ENCODE results near the gene HELZ2. TPM values are rescaled to one million over a fixed set of nuclear protein-coding genes. Genes with fewer than 3 reads are reported as not detected.

Gene HELZ2
- total RNA-seq, 1 experiment from 2014 or later: 135 TPM

- Mint-ChIP-seq H3K36me3 (ENCODE audit: insufficient read depth, unreplicated experiment) (peaks cover 65% of the 10 kb centered on the region), H3K27me3 (ENCODE audit: unreplicated experiment) (no peaks in the 10 kb centered on the region), H3K4me1 (ENCODE audit: low read depth, unreplicated experiment) (no peaks in the 10 kb centered on the region), H3K9me3 (ENCODE audit: low read depth, unreplicated experiment) (no peaks in the 10 kb centered on the region), H3K4me3 (ENCODE audit: low read depth, unreplicated experiment) (no peak overlapping the region), H3K27ac (ENCODE audit: unreplicated experiment) (no peak overlapping the region)
- CTCF ChIA-PET: interaction anchor here (0.6 to 1.4 kb wide), 2 partner anchors 75 to 316 kb away, joined by 3 to 7 read pairs; no protein-coding TSS in a partner anchor
- no peak for DNase-seq
- BruUV-seq (replicated peaks): no TSS peak
- TF ChIP-seq, protein P1, sequence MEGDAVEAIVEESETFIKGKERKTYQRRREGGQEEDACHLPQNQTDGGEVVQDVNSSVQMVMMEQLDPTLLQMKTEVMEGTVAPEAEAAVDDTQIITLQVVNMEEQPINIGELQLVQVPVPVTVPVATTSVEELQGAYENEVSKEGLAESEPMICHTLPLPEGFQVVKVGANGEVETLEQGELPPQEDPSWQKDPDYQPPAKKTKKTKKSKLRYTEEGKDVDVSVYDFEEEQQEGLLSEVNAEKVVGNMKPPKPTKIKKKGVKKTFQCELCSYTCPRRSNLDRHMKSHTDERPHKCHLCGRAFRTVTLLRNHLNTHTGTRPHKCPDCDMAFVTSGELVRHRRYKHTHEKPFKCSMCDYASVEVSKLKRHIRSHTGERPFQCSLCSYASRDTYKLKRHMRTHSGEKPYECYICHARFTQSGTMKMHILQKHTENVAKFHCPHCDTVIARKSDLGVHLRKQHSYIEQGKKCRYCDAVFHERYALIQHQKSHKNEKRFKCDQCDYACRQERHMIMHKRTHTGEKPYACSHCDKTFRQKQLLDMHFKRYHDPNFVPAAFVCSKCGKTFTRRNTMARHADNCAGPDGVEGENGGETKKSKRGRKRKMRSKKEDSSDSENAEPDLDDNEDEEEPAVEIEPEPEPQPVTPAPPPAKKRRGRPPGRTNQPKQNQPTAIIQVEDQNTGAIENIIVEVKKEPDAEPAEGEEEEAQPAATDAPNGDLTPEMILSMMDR (IDR thresholded peaks at IDR 0.05; ENCODE audit: unreplicated experiment): no peak
- intact Hi-C loops (cut with micrococcal nuclease; ENCODE audit: unreplicated experiment): no loop called here
Measured at GRCh38 chr20:63566395-63567135, 7.5 kb downstream of the HELZ2 start.

DNA sequence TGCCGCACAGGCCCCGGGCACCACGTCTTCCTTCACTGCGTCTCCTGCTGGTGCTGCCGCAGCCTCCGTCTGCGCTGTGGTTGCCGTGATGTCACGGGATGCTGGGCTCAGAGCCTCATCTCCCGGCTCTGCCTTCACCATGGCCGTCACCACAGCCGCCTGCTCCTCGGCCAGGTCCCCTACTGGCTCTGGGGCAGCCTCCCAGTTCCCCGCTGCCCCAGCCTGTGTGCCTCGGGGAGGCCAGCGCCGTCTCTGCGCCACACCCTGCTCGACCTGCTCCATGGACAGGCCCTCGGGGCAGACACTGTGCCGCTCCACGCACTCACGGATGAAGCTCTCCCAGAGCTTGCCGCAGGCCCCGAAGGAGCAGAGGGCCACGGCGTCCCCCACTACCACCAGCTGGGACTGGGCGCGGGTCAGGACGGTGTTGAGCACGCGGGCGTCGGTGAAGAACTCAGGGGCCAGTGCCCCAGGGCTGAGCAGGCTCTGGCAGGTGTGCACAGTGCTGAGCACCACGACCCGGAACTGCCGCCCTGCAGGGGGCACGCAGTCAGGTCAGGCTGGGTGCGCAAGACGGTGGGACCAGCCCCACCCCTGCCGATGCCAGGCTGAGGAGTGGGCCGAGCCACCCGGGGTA, 8.2 kb downstream of the HELZ2 start:
- no peak for DNase-seq
- TF ChIP-seq, protein P1 (IDR thresholded peaks at IDR 0.05; ENCODE audit: unreplicated experiment): no peak
- H3K36me3 Mint-ChIP-seq (ENCODE audit: insufficient read depth, unreplicated experiment): peaks cover 72% of the 10 kb centered on the region
- H3K9me3 Mint-ChIP-seq (ENCODE audit: low read depth, unreplicated experiment): no peaks in the 10 kb centered on the region
- no peak overlapping the region for H3K27ac Mint-ChIP-seq (ENCODE audit: unreplicated experiment)
- BruUV-seq (replicated peaks): no TSS peak
- H3K4me3 Mint-ChIP-seq (ENCODE audit: low read depth, unreplicated experiment): no peak overlapping the region
- no peaks in the 10 kb centered on the region for H3K4me1 Mint-ChIP-seq (ENCODE audit: low read depth, unreplicated experiment)
- CTCF ChIA-PET: interaction anchor here (0.6 to 1.4 kb wide), 3 partner anchors 8 to 315 kb away, joined by 3 to 7 read pairs (median 4); partner anchors contain the start of gene HELZ2
- H3K27me3 Mint-ChIP-seq (ENCODE audit: unreplicated experiment): no peaks in the 10 kb centered on the region
- intact Hi-C loops (cut with micrococcal nuclease; ENCODE audit: unreplicated experiment): no loop called here

GRCh38 chr20:63565021-63565698, 8.9 kb downstream of the HELZ2 start:
- TF ChIP-seq, protein P1 (IDR thresholded peaks at IDR 0.05; ENCODE audit: unreplicated experiment): no peak
- CTCF ChIA-PET: interaction anchor here (0.9 to 1.4 kb wide), 2 partner anchors 9 to 76 kb away, joined by 3 to 4 read pairs; partner anchors contain the start of gene HELZ2
- DNase-seq: no peak
- Mint-ChIP-seq H3K4me1 (ENCODE audit: low read depth, unreplicated experiment) (no peaks in the 10 kb centered on the region), H3K4me3 (ENCODE audit: low read depth, unreplicated experiment) (no peak overlapping the region), H3K9me3 (ENCODE audit: low read depth, unreplicated experiment) (peaks cover 2% of the 10 kb centered on the region), H3K27me3 (ENCODE audit: unreplicated experiment) (no peaks in the 10 kb centered on the region), H3K36me3 (ENCODE audit: insufficient read depth, unreplicated experiment) (peaks cover 77% of the 10 kb centered on the region), H3K27ac (ENCODE audit: unreplicated experiment) (no peak overlapping the region)
- intact Hi-C loops (cut with micrococcal nuclease; ENCODE audit: unreplicated experiment): no loop called here
- BruUV-seq (replicated peaks): no TSS peak

- Mint-ChIP-seq H3K36me3 (ENCODE audit: insufficient read depth, unreplicated experiment) (peaks cover 71% of the 10 kb centered on the region), H3K27ac (ENCODE audit: unreplicated experiment) (no peak overlapping the region), H3K4me1 (ENCODE audit: low read depth, unreplicated experiment) (no peaks in the 10 kb centered on the region), H3K27me3 (ENCODE audit: unreplicated experiment) (no peaks in the 10 kb centered on the region), H3K9me3 (ENCODE audit: low read depth, unreplicated experiment) (peaks cover 2% of the 10 kb centered on the region), H3K4me3 (ENCODE audit: low read depth, unreplicated experiment) (no peak overlapping the region)
- intact Hi-C loops (cut with micrococcal nuclease; ENCODE audit: unreplicated experiment): no loop called here
- TF ChIP-seq, protein P1 (IDR thresholded peaks at IDR 0.05; ENCODE audit: unreplicated experiment): no peak
- BruUV-seq (replicated peaks): no TSS peak
- CTCF ChIA-PET: no interaction called here
- DNase-seq: no peak
Measured at GRCh38 chr20:63564036-63564810, 9.8 kb downstream of the HELZ2 start.

Measured in Calu3 (cell line).